ENCODE data around the gene TCL1B.

TCL1B gene

GRCh38 chr14:95705518-95705917 lies 19.3 kb downstream of the TCL1B start:
- H3K4me3 ChIP-seq (ENCODE audit: low read depth, low read length): no peak overlapping the region
- TF ChIP-seq CTCF (IDR thresholded peaks at IDR 0.05; ENCODE audit: low read depth, low read length, missing control alignments): no peak
- in situ Hi-C loops (cut with HindIII; ENCODE audit: low sequenced_read_pairs): no loop called here
- DNase-seq (ENCODE audit: low read depth): no peak

GRCh38 chr14:95707327-95707726 lies 21.1 kb downstream of the TCL1B start:
- no peak for TF ChIP-seq CTCF (IDR thresholded peaks at IDR 0.05; ENCODE audit: low read depth, low read length, missing control alignments)
- no peak for DNase-seq (ENCODE audit: low read depth)
- in situ Hi-C loops (cut with HindIII; ENCODE audit: low sequenced_read_pairs): no loop called here
- no peak overlapping the region for H3K4me3 ChIP-seq (ENCODE audit: low read depth, low read length)

GRCh38 chr14:95710106-95710505 lies 23.9 kb downstream of the TCL1B start:
- no peak for TF ChIP-seq CTCF (IDR thresholded peaks at IDR 0.05; ENCODE audit: low read depth, low read length, missing control alignments)
- H3K4me3 ChIP-seq (ENCODE audit: low read depth, low read length): no peak overlapping the region
- DNase-seq (ENCODE audit: low read depth): no peak
- in situ Hi-C loops (cut with HindIII; ENCODE audit: low sequenced_read_pairs): no loop called here

GRCh38 chr14:95711476-95712176 lies 25.4 kb downstream of the TCL1B start:
- no peak overlapping the region for H3K4me3 ChIP-seq (ENCODE audit: low read depth, low read length)
- TF ChIP-seq CTCF (IDR thresholded peaks at IDR 0.05; ENCODE audit: low read depth, low read length, missing control alignments): no peak
- no peak for DNase-seq (ENCODE audit: low read depth)
- in situ Hi-C loops (cut with HindIII; ENCODE audit: low sequenced_read_pairs): no loop called here

- DNase-seq (ENCODE audit: low read depth): no peak
- in situ Hi-C loops (cut with HindIII; ENCODE audit: low sequenced_read_pairs): no loop called here
- H3K4me3 ChIP-seq (ENCODE audit: low read depth, low read length): no peak overlapping the region
- TF ChIP-seq CTCF (IDR thresholded peaks at IDR 0.05; ENCODE audit: low read depth, low read length, missing control alignments): no peak
Measured at GRCh38 chr14:95712398-95712797, 26.2 kb downstream of the TCL1B start.

GRCh38 chr14:95713596-95714371 lies 27.6 kb downstream of the TCL1B start, which contains the start of gene TCL1A:
Gene TCL1A (minus strand): TSS chr14:95714125. CDS start chr14:95714066, 59 bp downstream.
- DNase-seq (ENCODE audit: low read depth): no peak
- no peak within 1 kb of the TSS for H3K4me3 ChIP-seq (ENCODE audit: low read depth, low read length)
- in situ Hi-C loops (cut with HindIII; ENCODE audit: low sequenced_read_pairs): no loop called here
- no peak for TF ChIP-seq CTCF (IDR thresholded peaks at IDR 0.05; ENCODE audit: low read depth, low read length, missing control alignments)
